Stimulated activated CD4-positive, alpha-beta T cell treated with anti-CD3 and anti-CD28 coated beads, Interleukin-15, amount 100 ng/mL, for 24 hours (primary cell): ENCODE data around the gene CPA5.

Source experiments
- DNase-seq: peaks from one replicate; pipeline ENCODE4 v3.0.0-alpha.2; 2020

The CPA5 gene

DNA sequence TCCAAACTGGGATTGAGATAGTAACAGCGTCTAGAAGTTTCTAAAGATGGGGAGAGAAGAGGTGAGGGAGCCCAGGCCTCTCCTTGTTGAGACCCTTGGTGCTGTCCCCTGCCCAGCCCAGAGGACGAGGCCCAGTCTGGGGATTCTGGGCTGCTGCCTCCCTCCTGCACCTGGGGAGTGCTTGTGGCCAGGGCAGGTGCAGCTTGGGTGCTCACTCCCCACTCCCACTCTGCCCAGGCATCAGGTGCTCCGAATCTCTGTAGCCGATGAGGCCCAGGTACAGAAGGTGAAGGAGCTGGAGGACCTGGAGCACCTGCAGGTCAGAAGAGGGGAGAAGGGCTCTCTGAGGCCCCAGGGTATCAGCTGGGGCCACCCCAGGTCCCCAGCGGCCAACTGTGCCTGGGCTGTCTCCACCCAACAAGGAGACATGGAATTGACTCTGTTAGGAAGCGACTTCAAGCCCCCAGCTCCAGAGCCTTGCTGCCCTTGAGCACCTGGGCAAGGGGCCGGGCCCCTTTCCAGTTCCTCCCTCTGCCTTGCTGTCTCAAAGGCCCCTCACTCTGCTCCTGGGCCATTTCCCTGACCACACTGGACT is 36.3 kb downstream of the CPA5 start:
- no peak for DNase-seq

DNA sequence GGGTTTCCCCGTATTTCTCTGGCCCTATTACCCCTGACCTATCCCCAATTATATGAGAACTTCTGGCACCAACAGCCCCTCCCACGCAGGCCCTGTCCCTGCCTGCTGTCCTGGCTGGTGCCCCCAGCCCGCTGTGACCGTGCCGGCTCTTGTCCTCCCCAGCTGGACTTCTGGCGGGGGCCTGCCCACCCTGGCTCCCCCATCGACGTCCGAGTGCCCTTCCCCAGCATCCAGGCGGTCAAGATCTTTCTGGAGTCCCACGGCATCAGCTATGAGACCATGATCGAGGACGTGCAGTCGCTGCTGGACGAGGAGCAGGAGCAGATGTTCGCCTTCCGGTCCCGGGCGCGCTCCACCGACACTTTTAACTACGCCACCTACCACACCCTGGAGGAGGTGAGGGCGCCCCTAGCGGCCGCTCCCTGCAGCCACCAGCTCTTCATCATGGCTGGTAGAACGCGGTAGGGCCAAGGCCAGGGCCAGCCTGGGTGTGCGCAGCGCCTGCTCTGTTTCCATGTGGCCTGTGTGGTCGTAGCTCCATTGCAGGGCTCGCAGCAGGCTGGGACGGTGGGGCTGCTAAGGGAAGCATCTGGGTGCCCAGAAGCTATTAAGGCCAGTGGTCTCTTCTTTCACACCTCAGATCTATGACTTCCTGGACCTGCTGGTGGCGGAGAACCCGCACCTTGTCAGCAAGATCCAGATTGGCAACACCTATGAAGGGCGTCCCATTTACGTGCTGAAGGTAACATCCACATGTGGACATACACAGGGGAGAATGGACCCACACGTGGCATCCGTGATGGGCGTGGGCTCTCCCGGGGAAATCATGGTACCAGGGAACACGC is 37.1 kb downstream of the CPA5 start:
- no peak for DNase-seq

DNA sequence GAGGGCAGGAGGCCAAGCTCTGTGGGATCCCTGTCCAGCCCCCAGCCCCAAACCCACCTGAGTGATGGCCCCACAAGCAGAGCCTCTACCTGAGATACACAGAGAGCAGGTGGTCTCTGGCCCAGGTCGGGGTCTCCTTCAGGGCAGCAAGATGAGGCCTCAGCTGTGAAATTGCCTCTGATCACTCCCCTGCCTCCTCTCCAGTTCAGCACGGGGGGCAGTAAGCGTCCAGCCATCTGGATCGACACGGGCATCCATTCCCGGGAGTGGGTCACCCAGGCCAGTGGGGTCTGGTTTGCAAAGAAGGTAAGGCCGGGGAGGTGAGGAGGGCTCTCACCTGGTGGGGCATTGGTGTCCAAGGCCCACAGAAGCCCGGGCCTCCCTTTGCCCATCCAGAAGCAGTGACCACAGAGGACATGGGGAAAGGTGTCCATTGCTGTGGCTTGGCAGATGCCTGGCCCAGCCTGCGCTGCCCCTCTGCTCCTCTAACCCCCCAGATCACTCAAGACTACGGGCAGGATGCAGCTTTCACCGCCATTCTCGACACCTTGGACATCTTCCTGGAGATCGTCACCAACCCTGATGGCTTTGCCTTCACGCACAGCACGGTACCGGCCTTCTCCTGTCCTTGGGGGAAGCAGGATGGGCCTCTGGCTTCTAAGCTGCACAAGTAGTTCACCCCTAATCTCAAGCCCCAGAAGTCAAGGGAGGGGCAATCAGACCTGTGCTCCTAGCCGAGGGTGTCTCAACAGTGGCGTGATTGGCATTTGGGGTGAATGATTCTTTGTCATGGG is 38.8 kb downstream of the CPA5 start:
- no peak for DNase-seq

DNA sequence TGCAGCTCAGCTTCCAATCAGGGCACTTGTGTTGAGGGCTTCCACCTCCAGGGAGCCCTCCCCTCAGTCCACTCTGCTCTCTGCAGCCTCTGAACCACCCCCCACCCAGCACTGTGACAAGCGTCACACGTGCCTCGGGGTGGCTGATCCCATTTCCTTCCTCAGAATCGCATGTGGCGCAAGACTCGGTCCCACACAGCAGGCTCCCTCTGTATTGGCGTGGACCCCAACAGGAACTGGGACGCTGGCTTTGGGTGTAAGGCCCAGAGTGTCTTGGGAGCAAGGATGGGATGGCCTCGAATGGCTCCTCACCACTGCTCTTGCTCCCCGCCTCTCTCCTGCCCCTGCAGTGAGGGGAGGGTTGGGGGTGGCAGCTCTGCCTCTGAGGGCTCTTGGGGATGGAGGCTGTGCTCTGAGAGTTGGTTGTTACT is 39.8 kb downstream of the CPA5 start:
- DNase-seq = no peak

DNA sequence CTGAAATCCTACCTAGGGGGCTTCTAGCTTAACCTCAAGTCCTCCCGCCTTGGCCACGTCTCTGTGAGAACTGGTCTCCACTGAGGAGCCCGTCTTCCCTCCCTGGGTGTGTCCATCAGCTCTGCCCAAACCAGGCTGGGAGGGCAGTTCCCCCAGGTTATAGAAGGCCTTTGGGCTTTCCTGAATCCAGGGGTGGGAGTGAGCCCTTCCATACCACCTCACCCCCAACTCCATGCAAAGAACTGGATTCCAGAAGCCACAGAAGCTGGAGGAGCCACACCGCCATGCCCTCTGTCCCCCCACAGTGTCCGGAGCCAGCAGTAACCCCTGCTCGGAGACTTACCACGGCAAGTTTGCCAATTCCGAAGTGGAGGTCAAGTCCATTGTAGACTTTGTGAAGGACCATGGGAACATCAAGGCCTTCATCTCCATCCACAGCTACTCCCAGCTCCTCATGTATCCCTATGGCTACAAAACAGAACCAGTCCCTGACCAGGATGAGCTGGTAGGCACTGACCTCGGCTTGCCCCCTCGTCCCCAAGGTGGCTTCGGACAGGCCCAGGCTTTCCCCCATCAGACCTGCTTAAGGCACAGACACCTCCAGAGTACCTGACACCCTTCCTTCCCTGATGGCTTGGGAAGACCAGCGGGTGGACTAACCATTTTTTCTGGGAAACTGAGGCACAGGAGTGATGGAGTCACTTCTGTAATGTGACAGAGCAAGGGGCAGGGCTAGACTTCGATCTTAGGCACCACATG is 40.4 kb downstream of the CPA5 start:
- no peak for DNase-seq

DNA sequence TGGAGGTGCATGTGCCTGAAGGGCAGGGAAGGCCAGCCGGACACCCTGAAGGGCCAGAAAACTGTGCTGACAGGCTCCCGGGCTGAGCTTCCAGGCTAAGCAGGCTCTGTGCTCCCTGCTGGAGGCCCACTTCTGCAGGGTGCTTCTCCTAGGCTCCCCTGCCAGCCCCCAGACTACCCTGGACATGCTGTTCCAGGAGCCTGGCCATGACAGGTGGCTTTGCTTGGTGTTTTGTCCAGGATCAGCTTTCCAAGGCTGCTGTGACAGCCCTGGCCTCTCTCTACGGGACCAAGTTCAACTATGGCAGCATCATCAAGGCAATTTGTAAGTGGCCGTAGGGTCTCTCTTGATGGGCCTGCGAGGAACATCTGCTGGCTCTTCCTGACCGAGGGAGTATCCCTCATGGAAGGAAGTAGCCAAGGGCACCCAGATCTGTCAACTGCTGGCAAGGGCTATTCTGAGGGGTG is 41.0 kb downstream of the CPA5 start:
- DNase-seq = no peak

DNA sequence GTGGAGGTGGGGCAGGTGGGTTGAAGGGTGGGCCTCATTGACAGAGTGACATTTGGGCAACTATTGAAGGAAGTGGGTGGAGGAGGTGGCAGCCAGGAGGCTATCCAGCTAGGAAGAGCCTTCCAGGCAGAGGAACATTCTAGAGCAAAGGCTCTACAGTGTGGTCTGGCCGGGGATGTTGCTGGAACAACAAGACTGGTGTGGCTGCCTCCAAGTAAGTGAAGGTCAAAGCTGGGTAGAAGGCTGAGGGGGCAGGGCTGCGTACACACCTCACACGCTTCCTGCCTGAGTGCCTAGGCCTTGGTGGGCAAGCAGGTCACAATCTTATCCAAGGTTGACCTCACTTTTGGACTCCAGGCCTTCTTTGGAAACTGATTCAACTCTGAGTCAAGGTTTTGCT is 42.3 kb downstream of the CPA5 start:
- no peak for DNase-seq

DNA sequence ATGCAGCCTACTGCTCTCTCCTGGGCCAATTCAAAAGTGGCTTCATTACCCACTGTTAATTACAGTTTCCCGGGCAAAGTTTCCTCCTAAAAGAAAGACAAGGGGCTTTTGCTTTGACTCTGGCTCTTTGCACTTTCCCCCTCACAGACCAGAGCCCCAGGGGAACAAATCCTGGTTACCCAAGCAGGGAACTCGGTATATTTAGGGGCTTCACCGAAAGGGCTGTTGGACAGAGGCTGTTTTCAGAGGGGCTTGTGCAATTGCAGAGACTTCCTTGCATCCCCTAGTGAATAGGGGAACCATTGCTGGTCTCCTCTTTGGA is 42.7 kb downstream of the CPA5 start:
- DNase-seq = no peak

DNA sequence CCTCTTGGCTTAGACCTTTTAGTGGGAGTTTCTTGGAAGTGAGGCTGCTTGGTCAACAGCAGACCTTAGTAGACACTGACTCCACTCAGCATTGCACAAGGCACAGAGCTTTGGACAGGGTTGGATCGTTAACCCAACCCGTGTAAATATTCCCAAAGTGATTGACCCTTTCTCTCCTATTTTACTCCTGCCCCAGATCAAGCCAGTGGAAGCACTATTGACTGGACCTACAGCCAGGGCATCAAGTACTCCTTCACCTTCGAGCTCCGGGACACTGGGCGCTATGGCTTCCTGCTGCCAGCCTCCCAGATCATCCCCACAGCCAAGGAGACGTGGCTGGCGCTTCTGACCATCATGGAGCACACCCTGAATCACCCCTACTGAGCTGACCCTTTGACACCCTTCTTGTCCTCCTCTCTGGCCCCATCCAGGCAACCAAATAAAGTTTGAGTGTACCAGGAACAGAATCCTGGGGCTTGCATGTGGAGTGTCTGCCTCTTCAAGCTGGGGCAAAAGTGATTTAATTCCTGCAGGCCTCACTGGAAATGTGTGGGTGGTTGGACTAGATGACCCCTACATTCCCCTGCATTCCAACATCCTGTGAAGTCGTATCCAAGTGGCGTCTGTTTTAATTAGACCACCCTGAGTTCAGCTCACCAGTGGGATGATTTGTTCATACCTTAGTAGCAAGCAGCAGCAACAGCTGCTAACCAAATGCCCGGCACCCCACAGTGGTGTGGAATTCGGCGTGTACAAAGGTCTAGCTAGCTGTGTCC is 43.2 kb downstream of the CPA5 start:
- DNase-seq = no peak

DNA sequence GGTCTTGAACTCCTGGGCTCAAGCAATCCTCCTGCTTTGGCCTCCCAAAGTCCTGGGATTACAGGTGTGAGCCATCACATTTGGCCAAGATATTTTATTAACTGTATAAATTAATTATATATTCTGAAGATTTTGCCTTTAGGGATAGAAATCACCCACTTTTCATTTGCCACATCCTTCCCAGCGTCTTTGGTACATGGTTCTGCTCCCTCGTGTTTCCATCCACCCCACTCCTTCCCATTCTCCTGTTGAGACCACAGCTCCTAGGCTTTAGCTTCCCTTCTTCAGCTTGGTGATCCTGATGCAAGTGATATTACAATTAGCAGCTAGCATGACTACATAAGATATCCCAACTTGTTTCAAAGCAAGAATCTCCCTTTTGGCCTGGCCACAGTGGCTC is 44.1 kb downstream of the CPA5 start:
- DNase-seq = no peak

DNA sequence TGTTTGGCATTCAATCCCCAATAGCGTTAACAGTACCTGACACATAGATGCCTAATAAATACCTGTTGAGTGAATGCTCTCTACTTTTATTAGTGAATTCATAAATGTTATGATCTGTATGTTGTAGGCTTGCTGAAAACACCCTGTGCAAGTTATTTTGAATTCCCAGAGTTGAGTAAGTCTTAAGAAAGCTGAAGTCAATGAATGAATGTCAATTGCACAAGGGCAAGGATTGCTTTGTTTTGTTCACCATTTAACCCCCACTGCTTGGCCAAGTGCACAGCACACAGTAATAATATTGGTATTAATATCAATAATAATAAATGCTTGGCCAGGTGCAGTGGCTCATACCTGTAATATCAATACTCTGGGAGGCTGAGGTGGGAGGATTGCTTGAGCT is 45.9 kb downstream of the CPA5 start:
- DNase-seq = no peak

DNA sequence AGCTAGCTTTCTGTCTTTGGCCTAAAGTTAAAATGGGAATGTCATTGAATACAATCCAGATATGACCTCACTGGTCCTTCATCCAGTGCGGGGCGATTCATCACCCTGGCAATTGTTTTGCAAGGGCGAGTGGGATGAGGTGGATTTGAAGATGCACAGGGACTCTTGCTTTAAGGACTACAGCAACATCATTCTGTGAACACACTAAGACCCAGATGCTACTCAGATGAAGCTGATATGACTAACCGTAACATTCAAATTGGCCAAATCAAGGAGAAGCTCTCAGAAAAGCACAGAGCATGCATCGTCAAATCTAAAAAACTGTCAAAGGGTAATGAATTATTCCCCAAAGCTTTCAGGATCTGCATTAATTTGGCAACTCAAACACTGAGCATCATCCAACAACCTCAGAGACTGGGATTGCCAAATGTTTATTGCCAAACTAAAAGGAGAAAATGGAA is 48.5 kb downstream of the CPA5 start:
- DNase-seq = no peak

DNA sequence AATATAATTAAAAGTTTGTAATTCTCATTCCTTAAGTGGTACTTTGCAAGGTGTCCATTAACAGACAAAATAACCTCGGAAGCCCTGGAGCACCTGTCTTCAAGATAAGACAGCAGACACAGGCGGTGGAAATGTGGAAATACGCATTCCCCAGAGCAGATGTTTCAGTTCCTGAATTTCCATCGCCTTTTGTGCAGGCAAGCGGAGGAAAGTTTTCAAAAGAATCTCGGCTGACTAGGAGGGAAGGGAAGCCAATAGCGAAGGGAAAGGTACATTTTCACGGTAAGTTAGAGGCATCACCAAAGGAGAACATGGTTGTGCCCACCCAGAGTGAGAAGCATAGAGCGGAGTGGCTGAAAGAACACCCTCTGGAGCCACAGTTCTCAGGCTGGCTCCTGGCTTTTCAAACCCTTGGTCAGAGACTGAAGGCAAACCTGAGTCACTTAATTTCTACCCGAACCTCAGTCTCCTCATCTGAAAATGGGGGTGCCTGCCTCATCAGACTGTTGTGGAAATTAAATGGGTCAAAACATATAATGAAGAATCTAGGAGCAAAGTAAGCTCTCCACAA is 49.3 kb downstream of the CPA5 start:
- DNase-seq = no peak

DNA sequence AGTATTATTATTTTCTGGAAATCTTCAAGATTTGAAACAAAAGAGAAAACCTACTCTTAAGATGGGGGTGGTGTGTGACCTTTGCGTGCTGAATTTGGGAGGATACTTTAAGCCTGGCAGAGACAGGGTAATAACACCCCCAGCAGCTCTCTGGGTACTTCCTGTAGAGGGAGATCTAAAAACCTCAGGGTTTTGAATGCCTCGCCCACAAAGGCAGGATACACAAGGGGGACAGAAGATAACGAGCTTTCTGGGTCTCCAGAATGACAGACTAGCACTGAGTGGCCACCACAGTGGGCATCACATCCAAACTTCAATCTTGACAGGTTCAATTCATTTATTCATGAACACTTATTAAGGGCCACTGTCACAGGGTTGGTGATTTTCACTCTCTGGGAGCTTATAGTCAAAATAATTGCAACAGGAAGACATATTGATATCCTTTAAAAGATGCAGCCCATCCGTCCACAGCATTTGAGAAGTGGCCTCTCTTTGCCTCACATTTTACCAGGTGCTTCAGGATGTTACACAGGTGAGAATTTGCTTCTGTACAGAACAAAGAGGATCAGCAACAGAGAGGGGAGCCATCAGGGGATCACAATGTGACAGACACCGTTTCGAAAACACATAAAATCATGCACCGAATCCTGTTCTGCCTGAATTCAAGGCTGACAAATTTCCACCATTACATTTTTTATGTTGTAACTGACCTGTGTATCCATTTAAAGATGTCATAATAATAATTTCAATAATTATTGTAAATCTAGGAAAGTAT is 50.0 kb downstream of the CPA5 start:
- no peak for DNase-seq

DNA sequence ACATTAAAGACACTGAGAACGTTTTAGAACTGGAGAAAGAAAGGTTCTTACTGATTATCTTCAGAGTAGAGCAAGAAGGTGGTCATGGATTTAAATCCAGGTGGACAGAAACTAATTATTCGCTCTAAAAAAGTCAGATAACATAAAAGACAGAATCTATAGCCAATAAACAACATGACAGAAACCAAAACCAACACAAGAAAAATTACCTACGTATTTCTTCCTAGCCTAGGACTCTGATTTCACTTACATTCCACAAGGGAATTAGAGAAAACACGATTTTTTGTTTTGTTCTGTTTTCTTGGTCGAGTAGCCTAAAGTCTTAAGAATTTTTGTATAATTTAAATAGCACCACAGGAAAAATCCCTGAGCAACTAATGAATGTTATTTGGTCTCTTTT is 50.8 kb downstream of the CPA5 start:
- no peak for DNase-seq

DNA sequence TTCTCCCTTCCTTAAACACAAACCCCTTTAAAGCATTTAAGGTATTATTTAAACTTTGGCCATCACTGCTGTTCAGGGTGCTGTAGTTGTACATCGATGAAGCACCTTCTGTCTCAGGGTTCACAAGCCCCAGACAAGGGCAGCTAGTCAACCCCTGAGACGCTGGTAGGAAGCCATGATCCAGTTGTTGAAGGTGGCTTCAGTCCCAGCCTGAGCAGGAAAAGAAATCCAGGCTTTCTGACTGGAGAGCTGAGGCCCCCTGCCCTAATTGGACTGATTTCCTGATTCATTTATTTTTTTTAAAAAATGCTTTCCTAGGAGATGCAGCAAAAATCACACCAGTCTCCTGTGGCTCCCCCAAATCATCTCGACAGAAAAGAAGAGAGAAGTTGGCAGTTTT is 51.5 kb downstream of the CPA5 start:
- DNase-seq = no peak

DNA sequence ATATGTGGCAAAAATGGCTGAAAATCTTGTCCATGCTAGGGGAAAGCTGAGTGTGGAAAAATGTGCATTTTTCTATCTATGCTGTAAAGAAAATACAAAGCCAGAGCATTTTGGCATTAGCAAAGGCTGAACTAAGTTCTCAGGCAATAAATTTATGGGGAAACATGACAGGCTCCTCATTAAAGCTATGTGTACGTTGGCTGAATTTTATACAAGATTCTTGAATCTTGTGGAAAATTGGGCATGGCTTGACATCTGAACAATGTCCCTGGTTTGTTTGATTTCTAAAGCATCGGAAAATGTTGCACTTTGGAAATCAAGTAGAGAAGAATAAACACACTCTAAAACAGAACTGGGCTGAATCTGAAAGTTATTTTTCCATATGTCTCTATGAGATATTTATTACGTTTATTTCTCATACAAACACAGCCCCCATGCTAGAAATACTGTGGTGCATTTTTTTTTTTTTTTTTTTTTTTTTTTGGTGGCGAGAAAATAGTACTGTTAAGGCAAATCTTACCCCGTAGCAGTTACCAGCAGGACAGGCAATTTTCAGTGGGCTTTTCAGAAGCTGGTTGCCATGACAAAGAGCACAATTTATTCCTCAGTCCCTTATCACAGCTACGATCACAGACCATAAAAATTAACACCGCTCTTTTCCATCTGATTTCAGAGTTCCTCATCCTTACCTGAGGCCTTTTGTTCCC is 52.6 kb downstream of the CPA5 start:
- DNase-seq = no peak

DNA sequence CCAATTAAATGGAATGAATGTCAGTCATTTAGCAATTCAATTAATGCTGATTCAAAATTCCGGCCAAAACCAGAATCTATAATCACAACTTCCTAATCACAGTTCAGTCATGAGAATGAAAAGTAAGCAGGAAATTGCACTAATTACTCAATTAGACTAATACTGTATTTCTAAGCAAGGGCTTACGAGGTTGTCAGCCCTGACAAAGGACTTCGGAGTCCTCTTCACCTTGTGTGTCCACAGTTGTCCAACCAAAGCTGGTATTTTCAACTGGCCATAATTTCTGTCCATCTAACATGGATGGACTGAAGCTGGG is 53.1 kb downstream of the CPA5 start:
- DNase-seq = no peak

DNA sequence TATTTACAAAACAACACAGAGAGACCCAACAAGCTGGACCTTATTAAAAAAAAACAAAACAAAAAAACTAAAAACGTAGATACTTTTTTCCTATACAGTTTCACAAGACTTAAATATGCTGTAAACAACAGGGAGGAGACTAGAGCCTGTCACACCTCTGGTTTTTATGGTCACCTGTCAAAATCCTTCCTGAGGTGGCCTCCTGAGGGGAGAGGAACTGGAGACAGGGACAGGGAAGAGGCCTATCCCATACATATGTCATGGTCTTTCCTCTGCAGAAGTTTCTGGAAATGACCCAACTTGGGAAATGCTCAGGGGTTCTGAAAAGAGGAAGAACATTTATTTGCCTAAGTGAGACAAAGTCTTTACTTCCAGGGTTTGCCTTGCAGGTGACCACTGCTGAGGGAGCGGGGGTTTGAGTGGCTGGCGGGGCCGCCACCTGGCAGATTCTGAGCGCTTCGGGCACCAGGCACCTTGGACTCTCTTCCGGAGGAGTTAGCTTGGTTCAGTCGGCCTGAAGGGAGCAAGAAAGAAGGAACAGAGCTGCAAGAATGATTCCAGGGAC is 54.0 kb downstream of the CPA5 start:
- DNase-seq = no peak

DNA sequence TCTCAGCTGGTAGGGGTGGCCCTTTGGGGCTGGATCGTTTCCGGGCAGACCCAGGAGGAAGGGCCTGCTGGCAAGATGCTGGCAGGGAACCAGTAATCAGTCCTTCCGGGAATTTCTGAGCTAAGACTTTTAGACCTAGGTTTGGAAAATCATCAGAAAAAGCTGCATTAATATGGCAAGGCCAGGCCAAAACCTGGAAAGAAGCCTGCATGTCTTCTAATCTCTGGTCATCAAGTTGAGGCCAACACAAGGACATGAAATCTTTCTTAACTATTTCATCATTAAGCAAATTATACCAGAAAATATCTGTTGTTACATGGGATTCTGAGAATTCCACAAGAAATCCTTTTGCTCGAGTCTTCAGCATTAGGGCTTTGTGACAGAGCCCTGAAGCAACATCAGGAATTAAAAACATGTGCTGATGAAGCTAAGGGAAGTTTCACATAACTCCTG is 55.5 kb downstream of the CPA5 start:
- no peak for DNase-seq
